BJ (cell line): Measurements from ENCODE around the gene NKIRAS2. TPM values are rescaled to one million over a fixed set of nuclear protein-coding genes. Genes with fewer than 3 reads are reported as not detected.

Experiments
- CTCF ChIA-PET: fragments of 350-600 bp; formaldehyde crosslinking; extraction: SDS; loops from one replicate; lab custom pipeline; 2021; ENCODE audit warnings: antibody characterized with exemption, inconsistent platforms; lab: Yijun Ruan, JAX
- POLR2A ChIA-PET: fragments of 300-600 bp; sonication (Branson Sonifier 250); formaldehyde crosslinking; extraction: SDS; loops from one replicate; lab custom pipeline; 2021; ENCODE audit warnings: antibody characterized with exemption; lab: Charles Lee
- DNase-seq: peaks from one replicate; pipeline ENCODE4 v3.0.0-alpha.2; 2011; ENCODE audit warnings: low read depth
- H3K27me3 ChIP-seq: 2 replicates; pipeline ENCODE4 v1.6.0; 2011; ENCODE audit warnings: low read length; ENCODE audit not compliant: control insufficient read depth, insufficient read depth
- H3K36me3 ChIP-seq: 2 replicates; pipeline ENCODE4 v1.5.1; 2011; ENCODE audit warnings: low read length; ENCODE audit not compliant: control insufficient read depth, insufficient read depth
- H3K4me3 ChIP-seq: 2 replicates; pipeline ENCODE4 v1.5.1; 2011; ENCODE audit warnings: low read depth, mild to moderate bottlenecking, control low read depth, low read length
- polyA plus RNA-seq: library from polyadenylated mRNA; depleted of rRNA; stranded (reverse); fragments of >200 nt; gene quantifications from 2 replicates; pipeline ENCODE4 v1.2.3, GENCODE V29; 2011
- TF ChIP-seq, protein P1 (sequence below): IDR thresholded peaks from 2 replicates; pipeline ENCODE4 v1.5.1; 2011; ENCODE audit warnings: low read depth, mild to moderate bottlenecking, control low read depth, inconsistent platforms, low read length, moderate library complexity; ENCODE audit not compliant: insufficient read depth

Gene NKIRAS2
- polyA plus RNA-seq, 1 experiment, result 81.4 TPM

DNA sequence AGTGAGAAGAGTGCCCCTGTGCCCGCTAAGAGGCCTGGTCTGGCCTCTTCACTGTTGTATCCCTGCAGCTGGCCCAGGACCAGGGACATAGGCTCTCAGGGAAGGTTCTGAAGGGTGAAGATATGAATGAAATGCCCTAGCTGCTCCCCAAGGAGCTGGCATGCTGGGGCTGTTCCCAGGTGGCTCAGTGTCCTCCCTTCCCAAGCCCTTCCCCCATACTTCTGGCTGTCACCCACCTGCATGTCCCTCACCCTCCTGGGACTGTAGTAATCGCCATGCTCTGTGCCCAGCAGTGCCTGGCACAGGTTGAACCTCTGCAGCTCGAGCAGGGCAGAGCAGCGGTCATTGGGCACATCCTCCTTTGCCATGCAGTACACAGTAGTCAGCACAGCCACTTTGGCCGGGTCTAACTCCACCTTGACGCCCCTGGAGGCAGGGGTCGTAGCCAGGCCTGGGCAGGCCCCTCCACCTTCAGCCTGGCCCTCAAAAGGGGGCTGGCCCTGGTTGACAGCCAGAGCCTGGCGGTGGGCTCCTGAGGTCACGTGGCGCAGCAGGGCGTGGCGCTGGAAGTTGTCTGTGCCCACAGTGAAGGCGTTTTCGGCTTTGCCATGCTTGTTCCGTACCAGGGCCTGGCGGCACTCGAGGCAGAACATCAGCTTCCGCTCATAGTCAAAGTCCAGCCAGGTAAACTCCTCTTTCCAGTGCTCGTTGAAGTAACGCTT is 22.9 kb downstream of the NKIRAS2 start:
- DNase-seq, result no peak
- no peaks in the 10 kb centered on the region for H3K36me3 ChIP-seq
- TF ChIP-seq, protein P1, sequence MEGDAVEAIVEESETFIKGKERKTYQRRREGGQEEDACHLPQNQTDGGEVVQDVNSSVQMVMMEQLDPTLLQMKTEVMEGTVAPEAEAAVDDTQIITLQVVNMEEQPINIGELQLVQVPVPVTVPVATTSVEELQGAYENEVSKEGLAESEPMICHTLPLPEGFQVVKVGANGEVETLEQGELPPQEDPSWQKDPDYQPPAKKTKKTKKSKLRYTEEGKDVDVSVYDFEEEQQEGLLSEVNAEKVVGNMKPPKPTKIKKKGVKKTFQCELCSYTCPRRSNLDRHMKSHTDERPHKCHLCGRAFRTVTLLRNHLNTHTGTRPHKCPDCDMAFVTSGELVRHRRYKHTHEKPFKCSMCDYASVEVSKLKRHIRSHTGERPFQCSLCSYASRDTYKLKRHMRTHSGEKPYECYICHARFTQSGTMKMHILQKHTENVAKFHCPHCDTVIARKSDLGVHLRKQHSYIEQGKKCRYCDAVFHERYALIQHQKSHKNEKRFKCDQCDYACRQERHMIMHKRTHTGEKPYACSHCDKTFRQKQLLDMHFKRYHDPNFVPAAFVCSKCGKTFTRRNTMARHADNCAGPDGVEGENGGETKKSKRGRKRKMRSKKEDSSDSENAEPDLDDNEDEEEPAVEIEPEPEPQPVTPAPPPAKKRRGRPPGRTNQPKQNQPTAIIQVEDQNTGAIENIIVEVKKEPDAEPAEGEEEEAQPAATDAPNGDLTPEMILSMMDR, result no peak
- ChIA-PET POLR2A (no interaction called here), CTCF (interaction anchor here (0.6 to 1.6 kb wide), 3 partner anchors 25 to 79 kb away, joined by 3 to 4 read pairs (median 3); no protein-coding TSS in a partner anchor)
- no peak overlapping the region for H3K4me3 ChIP-seq
- H3K27me3 ChIP-seq, result peaks cover 10% of the 10 kb centered on the region

DNA sequence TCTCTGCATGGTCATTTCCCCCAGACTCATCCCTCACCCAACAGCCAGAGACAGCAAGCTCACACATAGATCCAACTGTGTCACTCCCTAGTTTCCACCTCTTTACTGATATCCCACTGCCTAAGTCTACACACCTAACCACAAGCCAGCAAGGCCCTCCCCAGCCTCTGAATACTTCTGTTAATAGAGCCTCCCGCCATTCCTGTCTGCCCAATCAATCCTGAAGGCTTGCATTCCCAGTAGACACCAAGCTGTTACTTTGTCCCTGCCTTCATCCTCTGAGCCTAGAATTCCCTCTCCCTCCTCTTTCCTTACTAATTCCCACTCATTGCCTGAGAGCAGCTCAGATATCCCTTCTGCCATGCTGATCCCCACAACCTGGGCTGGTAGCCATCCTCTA is 25.8 kb downstream of the NKIRAS2 start:
- CTCF ChIA-PET, result interaction anchor here (0.9 kb wide), 1 partner anchor 80 kb away, joined by 3 read pairs; no protein-coding TSS in a partner anchor
- POLR2A ChIA-PET, result no interaction called here
- Histone ChIP-seq H3K4me3 (no peak overlapping the region), H3K36me3 (no peaks in the 10 kb centered on the region), H3K27me3 (peaks cover 15% of the 10 kb centered on the region)
- no peak for DNase-seq
- TF ChIP-seq, protein P1, result no peak

DNA sequence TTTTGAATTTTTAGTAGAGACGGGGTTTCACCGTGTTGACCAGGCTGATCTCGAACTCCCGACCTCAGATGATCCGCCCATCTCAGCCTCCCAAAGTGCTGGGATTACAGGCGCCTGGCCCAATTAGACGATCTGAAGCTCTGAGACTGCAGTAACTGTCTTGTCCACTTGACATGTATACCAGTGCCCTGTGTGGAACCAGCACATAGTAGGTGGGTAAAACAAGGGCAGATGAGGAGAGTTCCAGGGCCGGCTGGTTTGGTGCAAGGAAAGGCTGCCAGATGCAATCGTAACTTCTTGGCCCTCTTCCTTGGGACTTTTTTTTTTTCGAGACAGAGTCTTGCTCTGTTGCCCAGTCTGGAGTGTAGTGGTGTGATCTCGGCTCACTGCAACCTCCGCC is 27.5 kb downstream of the NKIRAS2 start:
- CTCF ChIA-PET, result interaction anchor here (0.7 kb wide), 1 partner anchor 383 kb away, joined by 3 read pairs; no protein-coding TSS in a partner anchor

DNA sequence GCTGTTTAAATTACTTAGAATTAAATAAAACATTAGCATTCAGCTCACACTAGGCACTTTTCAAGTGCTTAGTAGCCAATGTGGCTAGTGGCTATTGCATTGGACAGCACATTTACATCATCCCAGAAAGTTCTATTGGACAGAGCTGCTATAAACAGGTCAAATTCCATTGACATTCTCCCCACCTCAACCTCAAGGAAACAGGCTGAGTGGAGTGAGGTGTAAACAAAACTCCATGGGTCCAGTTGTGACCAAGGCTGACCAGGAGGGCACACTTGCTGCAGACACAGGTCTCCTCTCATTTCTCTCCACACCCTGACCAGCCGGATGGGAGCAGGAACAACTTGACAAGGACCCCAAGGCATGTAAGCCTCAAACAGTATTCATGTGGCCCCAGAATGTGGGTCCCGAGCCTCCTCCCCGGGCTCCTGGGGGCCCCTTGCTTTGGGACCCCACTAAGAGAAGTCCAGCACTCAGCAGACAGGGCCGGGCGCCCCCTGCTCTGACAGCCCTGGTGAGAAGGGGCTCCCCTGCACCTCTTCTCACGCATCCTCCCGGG is 30.0 kb downstream of the NKIRAS2 start:
- CTCF ChIA-PET, result interaction anchor here (1.0 to 1.6 kb wide), 5 partner anchors 18 to 85 kb away, joined by 3 to 6 read pairs (median 4); partner anchors contain the start of gene CNP
- TF ChIP-seq, protein P1, result no peak
- Histone ChIP-seq H3K36me3 (no peaks in the 10 kb centered on the region), H3K4me3 (peak overlapping the region; percentile 46), H3K27me3 (peaks cover 38% of the 10 kb centered on the region)
- DNase-seq, result no peak
- POLR2A ChIA-PET, result no interaction called here

More for the DNA sequence above, 27.5 kb downstream of the NKIRAS2 start:
- TF ChIP-seq, protein P1, result no peak
- Histone ChIP-seq H3K4me3 (no peak overlapping the region), H3K27me3 (peaks cover 21% of the 10 kb centered on the region), H3K36me3 (no peaks in the 10 kb centered on the region)
- no peak for DNase-seq
- POLR2A ChIA-PET, result no interaction called here

DNA sequence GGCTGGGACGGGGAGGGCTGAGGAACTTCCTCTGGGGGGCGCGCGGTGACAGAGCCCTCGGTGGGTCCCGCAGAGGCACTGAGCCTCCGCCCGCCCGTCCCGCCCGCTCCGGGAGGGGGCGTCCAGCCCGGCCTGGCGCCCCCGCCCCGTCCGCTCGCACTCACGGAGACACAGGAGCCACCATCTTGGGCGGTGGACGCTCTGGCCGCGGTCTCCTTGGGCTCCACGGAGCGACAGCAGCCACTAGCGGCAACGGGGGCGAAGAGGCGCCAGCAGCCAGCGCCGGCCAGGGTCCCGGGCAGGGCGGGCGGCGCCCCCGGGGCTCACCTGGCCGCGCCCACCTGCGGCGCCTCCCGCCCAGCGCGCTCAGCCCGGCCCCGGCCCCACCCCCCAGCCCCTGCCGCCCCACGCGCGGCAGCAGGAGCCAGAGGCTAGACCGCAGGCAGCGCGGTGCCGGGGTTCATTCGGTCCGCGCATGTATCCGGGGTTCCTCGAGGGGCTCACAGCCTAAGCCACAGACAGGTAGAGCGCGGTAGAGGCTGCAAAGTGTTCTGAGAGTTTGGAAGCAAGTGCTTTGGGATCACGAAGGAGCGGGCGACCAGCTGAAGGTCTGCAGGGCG is 30.6 kb downstream of the NKIRAS2 start, which contains the start of gene C17orf113:
C17orf113 (minus strand) TSS at position 209 of the 620 bp plus-strand sequence. CDS start 7,225 bp downstream, outside the sequence.
- TF ChIP-seq, protein P1, result peak; percentile 42
- ChIA-PET CTCF (interaction anchor here (0.7 to 1.7 kb wide), 7 partner anchors 9 to 86 kb away, joined by 3 to 6 read pairs (median 4); partner anchors contain the start of gene CNP), POLR2A (no interaction called here)
- Histone ChIP-seq H3K36me3 (no peaks in the 10 kb centered on the region), H3K27me3 (peaks cover 41% of the 10 kb centered on the region), H3K4me3 (peak within 1 kb of the TSS; percentile 46)
- no peak for DNase-seq
